HEK293 (cell line): ENCODE measurements around the gene PLAAT5.

ENCODE experiments used
- CTCF ChIA-PET: fragments of 350-600 bp; formaldehyde crosslinking; extraction: SDS; loops from one replicate; lab custom pipeline; 2021; ENCODE audit warnings: antibody characterized with exemption; lab: Yijun Ruan, JAX
- POLR2A ChIA-PET: fragments of 300-600 bp; formaldehyde crosslinking; extraction: SDS; loops from one replicate; lab custom pipeline; 2020; ENCODE audit warnings: antibody characterized with exemption, inconsistent platforms; lab: Yijun Ruan, JAX
- H3K27ac ChIP-seq: fragments of 200-500 bp; sonication (Bioruptor generic); 2 replicates; pipeline ENCODE4 v1.5.1; 2014; ENCODE audit warnings: low read depth, low read length, control low read depth, inconsistent platforms; ENCODE audit errors: extremely low read depth
- H3K36me3 ChIP-seq, 2 experiments: fragments of 200-500 bp in 1 of 2; sonication (Bioruptor generic) in 1 of 2; 1 replicate in 1 of 2; 2 replicates in 1 of 2; pipeline ENCODE4 v1.5.1; 2014 to 2017; ENCODE audit warnings: inconsistent platforms in 2 of 2, low read length in 2 of 2; ENCODE audit not compliant: control insufficient read depth in 2 of 2, insufficient read depth in 1 of 2
- H3K4me1 ChIP-seq: fragments of 200-500 bp; sonication (Bioruptor generic); 2 replicates; pipeline ENCODE4 v1.5.1; 2014; ENCODE audit warnings: mild to moderate bottlenecking, low read length, inconsistent platforms; ENCODE audit not compliant: control insufficient read depth, insufficient read depth
- H3K4me3 ChIP-seq: 2 replicates; pipeline ENCODE4 v1.5.1; 2011; ENCODE audit warnings: low read depth, mild to moderate bottlenecking, control low read depth, low read length, moderate library complexity
- H3K9me3 ChIP-seq: fragments of 200-500 bp; sonication (Bioruptor generic); 2 replicates; pipeline ENCODE4 v1.5.1; 2014; ENCODE audit warnings: low read depth, low read length, inconsistent platforms; ENCODE audit not compliant: control insufficient read depth, insufficient read depth
- ATF2 ChIP-seq: fragments of 450-650 bp; formaldehyde crosslinking; IDR thresholded peaks from 2 replicates; pipeline ENCODE4 v1.5.1; 2016; ENCODE audit warnings: missing biosample characterization, missing genetic modification characterization, low read depth
- GLI2 ChIP-seq: fragments of 450-650 bp; formaldehyde crosslinking; IDR thresholded peaks from 2 replicates; pipeline ENCODE4; 2017; ENCODE audit warnings: missing biosample characterization, missing genetic modification characterization, low read depth, borderline replicate concordance
- GLIS2 ChIP-seq: fragments of 450-650 bp; formaldehyde crosslinking; IDR thresholded peaks from 2 replicates; pipeline ENCODE4 v1.5.1; 2016; ENCODE audit warnings: missing biosample characterization, missing genetic modification characterization
- INSM2 ChIP-seq: fragments of 450-650 bp; formaldehyde crosslinking; IDR thresholded peaks from 2 replicates; pipeline ENCODE4 v1.5.1; 2016; ENCODE audit warnings: missing biosample characterization, missing genetic modification characterization
- MZF1 ChIP-seq: fragments of 450-650 bp; formaldehyde crosslinking; IDR thresholded peaks from 2 replicates; pipeline ENCODE4 v1.5.1; 2017; ENCODE audit warnings: missing biosample characterization, missing genetic modification characterization, borderline replicate concordance
- REST ChIP-seq: fragments of 450-650 bp; formaldehyde crosslinking; IDR thresholded peaks from 2 replicates; pipeline ENCODE4 v1.5.1; 2016; ENCODE audit warnings: missing biosample characterization, missing genetic modification characterization
- ZBTB44 ChIP-seq: fragments of 450-650 bp; IDR thresholded peaks from 2 replicates; pipeline ENCODE4 v1.5.1; 2018; ENCODE audit warnings: missing biosample characterization, mild to moderate bottlenecking, missing genetic modification characterization
- ZNF114 ChIP-seq: fragments of 450-650 bp; formaldehyde crosslinking; IDR thresholded peaks from 2 replicates; pipeline ENCODE4 v1.5.0; 2017; ENCODE audit warnings: missing biosample characterization, missing genetic modification characterization
- ZNF138 ChIP-seq: fragments of 450-650 bp; formaldehyde crosslinking; IDR thresholded peaks from 2 replicates; pipeline ENCODE4 v1.5.1; 2016; ENCODE audit warnings: missing biosample characterization, missing genetic modification characterization, borderline replicate concordance
- ZNF211 ChIP-seq: fragments of 450-650 bp; formaldehyde crosslinking; IDR thresholded peaks from 2 replicates; pipeline ENCODE4 v1.5.1; 2016; ENCODE audit warnings: low read depth, missing biosample characterization, missing genetic modification characterization
- ZNF221 ChIP-seq: fragments of 450-650 bp; formaldehyde crosslinking; IDR thresholded peaks from 2 replicates; pipeline ENCODE4 v1.5.1; 2017; ENCODE audit warnings: missing biosample characterization, missing genetic modification characterization, borderline replicate concordance
- ZNF311 ChIP-seq: fragments of 450-650 bp; formaldehyde crosslinking; IDR thresholded peaks from 2 replicates; pipeline ENCODE4 v1.5.1; 2017; ENCODE audit warnings: missing biosample characterization, missing genetic modification characterization, borderline replicate concordance
- ZNF354C ChIP-seq: fragments of 450-650 bp; formaldehyde crosslinking; IDR thresholded peaks from 2 replicates; pipeline ENCODE4 v1.5.1; 2016; ENCODE audit warnings: missing biosample characterization, missing genetic modification characterization, low read depth, borderline replicate concordance
- ZNF37A ChIP-seq: fragments of 450-650 bp; IDR thresholded peaks from 2 replicates; pipeline ENCODE4 v1.5.1; 2018; ENCODE audit warnings: missing biosample characterization, missing genetic modification characterization
- ZNF530 ChIP-seq: fragments of 450-650 bp; formaldehyde crosslinking; IDR thresholded peaks from 2 replicates; pipeline ENCODE4 v1.5.1; 2016; ENCODE audit warnings: low read depth, missing biosample characterization, missing genetic modification characterization
- ZNF548 ChIP-seq: fragments of 450-650 bp; formaldehyde crosslinking; IDR thresholded peaks from 2 replicates; pipeline ENCODE4 v1.5.1; 2016; ENCODE audit warnings: missing biosample characterization, missing genetic modification characterization
- ZNF549 ChIP-seq: fragments of 450-650 bp; IDR thresholded peaks from 2 replicates; pipeline ENCODE4 v1.5.1; 2018; ENCODE audit warnings: missing biosample characterization, missing genetic modification characterization, mild to moderate bottlenecking, inconsistent platforms, moderate library complexity
- ZNF560 ChIP-seq: fragments of 450-650 bp; formaldehyde crosslinking; IDR thresholded peaks from 2 replicates; pipeline ENCODE4 v1.5.1; 2017; ENCODE audit warnings: missing biosample characterization, missing genetic modification characterization, borderline replicate concordance
- ZNF639 ChIP-seq: fragments of 450-650 bp; formaldehyde crosslinking; IDR thresholded peaks from 2 replicates; pipeline ENCODE4 v1.5.1; 2016; ENCODE audit warnings: missing biosample characterization, missing genetic modification characterization
- ZNF704 ChIP-seq: fragments of 450-650 bp; formaldehyde crosslinking; IDR thresholded peaks from 2 replicates; pipeline ENCODE4 v1.5.1; 2016; ENCODE audit warnings: missing biosample characterization, missing genetic modification characterization
- ZNF830 ChIP-seq: fragments of 450-650 bp; IDR thresholded peaks from 2 replicates; pipeline ENCODE4 v1.5.0; 2018; ENCODE audit warnings: missing biosample characterization, missing genetic modification characterization, low read depth, mild to moderate bottlenecking, moderate library complexity
- ZNF837 ChIP-seq: fragments of 450-650 bp; formaldehyde crosslinking; IDR thresholded peaks from 2 replicates; pipeline ENCODE4 v1.5.1; 2016; ENCODE audit warnings: missing biosample characterization, missing genetic modification characterization
- ZXDB ChIP-seq: fragments of 450-650 bp; formaldehyde crosslinking; IDR thresholded peaks from 2 replicates; pipeline ENCODE4 v1.5.1; 2016; ENCODE audit warnings: missing biosample characterization, missing genetic modification characterization

PLAAT5 gene

GRCh38 chr11:63476618-63477017, 14.3 kb downstream of the PLAAT5 start (continued):
- TF ChIP-seq ZNF311 (tag by site-specific recombination), result no peak
- TF ChIP-seq, all 188 proteins: peak for 2

- POLR2A ChIA-PET, result no interaction called here
- no peaks in the 10 kb centered on the region for H3K9me3 ChIP-seq
- H3K36me3 ChIP-seq, result no peaks in the 10 kb centered on the region
- H3K4me3 ChIP-seq, result no peak overlapping the region
- CTCF ChIA-PET, result no interaction called here
- H3K4me1 ChIP-seq, result no peaks in the 10 kb centered on the region
- H3K27ac ChIP-seq, result no peak overlapping the region
- TF ChIP-seq ZXDB (tag by site-specific recombination) (no peak), GLI2 (tag by site-specific recombination) (no peak), GLIS2 (tag by site-specific recombination) (no peak), ATF2 (tag by site-specific recombination) (no peak), ZNF560 (tag by site-specific recombination) (no peak), ZNF138 (no peak), REST (tag by site-specific recombination) (no peak)
- TF ChIP-seq, all 188 proteins: peak for 0
These were observed 18.6 kb downstream of the PLAAT5 start for GRCh38 chr11:63472372-63472771.

- Histone ChIP-seq H3K4me1 (no peaks in the 10 kb centered on the region), H3K36me3 (no peaks in the 10 kb centered on the region), H3K4me3 (no peak overlapping the region), H3K27ac (no peak overlapping the region), H3K9me3 (no peaks in the 10 kb centered on the region)
- ChIA-PET CTCF (no interaction called here), POLR2A (interaction anchor here (0.6 kb wide), 1 partner anchor 214 kb away, joined by 8 read pairs; no protein-coding TSS in a partner anchor)
- TF ChIP-seq INSM2, result no peak
- TF ChIP-seq ZNF549 (tag by site-specific recombination), result no peak
- no peak for TF ChIP-seq ZNF221 (tag by site-specific recombination)
- TF ChIP-seq ZNF530 (tag by site-specific recombination), result no peak
- TF ChIP-seq ZNF354C (tag by site-specific recombination), result no peak
- TF ChIP-seq ZNF211 (tag by site-specific recombination), result no peak
- no peak for TF ChIP-seq MZF1
- no peak for TF ChIP-seq GLIS2 (tag by site-specific recombination)
- TF ChIP-seq ZNF837 (tag by site-specific recombination), result no peak
- TF ChIP-seq ZNF704, result no peak
- TF ChIP-seq ZNF830 (tag by site-specific recombination), result no peak
- no peak for TF ChIP-seq ZNF548
- TF ChIP-seq ZNF114, result no peak
- no peak for TF ChIP-seq ZNF37A (tag by site-specific recombination)
- TF ChIP-seq ZBTB44, result no peak
- TF ChIP-seq ZNF639 (tag by site-specific recombination), result no peak
These were observed 20.7 kb downstream of the PLAAT5 start for GRCh38 chr11:63470311-63470710.
